IgD-negative memory B cell (primary cell): ENCODE results near the gene NOX3. TPM values are rescaled to one million over a fixed set of nuclear protein-coding genes. Genes with fewer than 3 reads are reported as not detected.

Source experiments
- H3K27ac Mint-ChIP-seq, 3 donors: one replicate each; pipeline ENCODE4 v1.8.0; 2020 to 2022; ENCODE audit warnings: mild to moderate bottlenecking in 3 of 3, mixed read lengths in 3 of 3, moderate library complexity in 1 of 3
- H3K27me3 Mint-ChIP-seq: one replicate; pipeline ENCODE4 v1.8.0; 2021; ENCODE audit warnings: mixed read lengths
- H3K36me3 Mint-ChIP-seq: one replicate; pipeline ENCODE4 v1.8.0; 2020; ENCODE audit warnings: mild to moderate bottlenecking, mixed read lengths
- H3K4me1 Mint-ChIP-seq, 3 donors: one replicate each; pipeline ENCODE4 v1.8.0; 2020 to 2022; ENCODE audit warnings: mixed read lengths in 3 of 3, mild to moderate bottlenecking in 1 of 3
- H3K4me3 Mint-ChIP-seq, 4 donors: one replicate each; pipeline ENCODE4 v1.8.0; 2020 to 2022; ENCODE audit warnings: mild to moderate bottlenecking in 4 of 4, mixed read lengths in 4 of 4, moderate library complexity in 3 of 4
- H3K9me3 Mint-ChIP-seq, 3 donors: one replicate each; pipeline ENCODE4 v1.8.0; 2020 to 2021; ENCODE audit warnings: mixed read lengths in 3 of 3, mild to moderate bottlenecking in 1 of 3
- polyA plus RNA-seq: library from polyadenylated mRNA; unstranded; fragments of 300-500 nt; fragmentation: Illumina TruSeq; gene quantifications from one replicate; pipeline ENCODE4 v1.2.3, GENCODE V29; 2021

The NOX3 gene
- polyA plus RNA-seq, 1 donor from 2014 or later, result not detected

DNA sequence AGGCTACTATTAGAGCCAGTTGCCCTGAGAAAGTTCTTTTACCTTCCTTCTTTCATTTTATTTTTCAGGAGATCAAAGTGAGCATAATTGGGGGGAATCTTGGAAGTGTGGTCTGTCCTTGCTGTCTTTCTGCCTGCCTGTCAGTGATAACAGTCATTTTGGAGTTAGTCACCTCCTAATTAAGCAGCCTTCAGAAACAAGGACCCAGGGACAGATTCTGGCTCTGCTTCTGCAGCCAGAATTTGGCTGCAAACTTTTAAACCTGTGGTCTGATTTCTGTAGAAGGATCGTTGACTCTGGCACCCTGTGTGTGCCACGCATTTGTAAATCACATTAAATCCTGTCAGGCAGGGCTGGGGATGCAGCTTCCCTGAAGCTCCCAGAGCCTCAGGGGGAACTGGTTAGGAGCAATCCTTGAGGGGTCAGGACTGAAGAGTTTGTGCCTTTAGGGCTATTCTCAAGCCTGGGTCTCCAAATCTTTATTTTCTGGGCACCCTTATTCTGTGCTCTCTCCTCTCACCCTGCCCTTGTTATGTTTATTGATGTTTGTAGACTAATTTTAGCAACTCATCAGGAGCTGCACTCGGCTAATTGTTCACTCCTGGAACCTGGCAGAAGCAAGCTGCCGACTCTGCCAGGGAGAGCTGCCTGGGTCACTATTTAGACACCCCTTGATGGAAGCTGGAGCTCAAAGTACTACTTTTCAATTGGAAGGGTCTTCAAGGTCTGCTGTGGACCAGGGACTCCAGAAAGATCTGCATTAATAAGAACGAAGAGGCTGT is 6.8 kb downstream of the NOX3 start:
- no peaks in the 10 kb centered on the region for H3K9me3 Mint-ChIP-seq
- no peak overlapping the region for H3K27ac Mint-ChIP-seq
- no peak overlapping the region for H3K4me3 Mint-ChIP-seq
- no peaks in the 10 kb centered on the region for H3K4me1 Mint-ChIP-seq
- peaks cover 7% of the 10 kb centered on the region for H3K27me3 Mint-ChIP-seq
- no peaks in the 10 kb centered on the region for H3K36me3 Mint-ChIP-seq

DNA sequence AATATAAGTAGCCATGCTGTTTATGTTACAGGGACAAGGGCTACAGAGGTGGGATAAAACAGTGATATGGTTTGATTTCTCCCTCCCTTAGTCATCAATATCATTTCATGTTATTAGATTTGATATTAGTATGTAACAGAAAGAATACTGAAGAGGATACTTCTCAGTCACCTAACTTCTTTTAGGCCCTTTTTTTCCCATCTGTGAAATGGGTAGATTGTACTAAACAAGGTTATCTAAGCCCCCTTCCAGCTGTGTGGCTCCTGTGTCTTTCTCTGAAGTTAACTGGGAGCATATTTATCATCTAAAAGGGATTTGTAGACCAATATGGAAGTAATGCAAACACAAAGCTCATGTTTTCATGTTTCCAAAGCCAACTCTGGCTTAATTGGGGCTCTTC is 7.7 kb downstream of the NOX3 start:
- peaks cover 7% of the 10 kb centered on the region for H3K27me3 Mint-ChIP-seq
- no peaks in the 10 kb centered on the region for H3K36me3 Mint-ChIP-seq
- no peak overlapping the region for H3K4me3 Mint-ChIP-seq
- no peaks in the 10 kb centered on the region for H3K4me1 Mint-ChIP-seq
- no peak overlapping the region for H3K27ac Mint-ChIP-seq
- H3K9me3 Mint-ChIP-seq, result no peaks in the 10 kb centered on the region

DNA sequence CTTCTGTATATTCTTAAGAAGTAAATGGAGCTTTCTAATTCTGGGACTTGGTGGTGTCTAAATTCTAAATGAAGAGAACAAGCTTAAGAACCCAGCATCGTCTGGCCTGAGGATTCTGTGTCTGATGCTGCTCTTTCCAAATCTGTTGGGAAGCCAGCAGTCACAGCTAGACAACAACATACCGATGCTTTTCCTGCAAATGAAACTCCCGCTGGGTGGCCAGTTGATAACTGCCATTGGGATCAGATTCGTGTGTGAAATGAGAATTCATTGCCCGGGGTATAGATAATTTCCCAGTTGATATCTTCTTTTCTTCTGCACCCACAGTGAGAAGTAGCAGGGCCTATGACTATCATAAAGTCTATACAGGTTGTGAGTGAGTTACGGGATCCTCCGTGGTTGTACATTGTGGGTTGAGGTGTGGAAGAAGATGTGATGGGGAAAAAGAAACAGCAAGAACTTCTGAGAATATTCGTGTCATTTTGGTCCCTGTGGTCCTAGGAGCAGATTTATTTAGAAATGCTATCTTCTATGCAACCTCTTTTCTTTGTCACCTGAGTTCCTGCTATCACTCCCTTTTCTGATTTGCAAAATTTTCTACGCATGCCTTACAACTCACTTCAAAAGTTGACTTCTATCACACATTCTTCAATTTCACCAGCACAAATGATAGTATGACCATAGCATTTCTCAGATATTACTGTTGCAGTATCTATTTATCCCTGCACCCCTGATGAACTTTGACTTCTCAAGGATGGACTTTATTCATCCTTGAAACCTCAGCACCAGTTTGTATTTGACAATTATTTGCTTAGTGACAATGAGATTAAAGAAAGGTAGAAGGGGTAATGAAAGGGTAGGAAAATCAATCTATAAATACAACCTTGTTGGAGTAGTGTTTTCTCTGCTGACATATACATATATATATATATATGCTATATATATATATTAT is 10.4 kb downstream of the NOX3 start:
- no peaks in the 10 kb centered on the region for H3K36me3 Mint-ChIP-seq
- H3K4me1 Mint-ChIP-seq, result peaks cover 0 to 3% (median 0%) of the 10 kb centered on the region in 3 donors
- no peak overlapping the region for H3K4me3 Mint-ChIP-seq
- no peaks in the 10 kb centered on the region for H3K9me3 Mint-ChIP-seq
- H3K27me3 Mint-ChIP-seq, result peaks cover 7% of the 10 kb centered on the region
- H3K27ac Mint-ChIP-seq, result no peak overlapping the region

DNA sequence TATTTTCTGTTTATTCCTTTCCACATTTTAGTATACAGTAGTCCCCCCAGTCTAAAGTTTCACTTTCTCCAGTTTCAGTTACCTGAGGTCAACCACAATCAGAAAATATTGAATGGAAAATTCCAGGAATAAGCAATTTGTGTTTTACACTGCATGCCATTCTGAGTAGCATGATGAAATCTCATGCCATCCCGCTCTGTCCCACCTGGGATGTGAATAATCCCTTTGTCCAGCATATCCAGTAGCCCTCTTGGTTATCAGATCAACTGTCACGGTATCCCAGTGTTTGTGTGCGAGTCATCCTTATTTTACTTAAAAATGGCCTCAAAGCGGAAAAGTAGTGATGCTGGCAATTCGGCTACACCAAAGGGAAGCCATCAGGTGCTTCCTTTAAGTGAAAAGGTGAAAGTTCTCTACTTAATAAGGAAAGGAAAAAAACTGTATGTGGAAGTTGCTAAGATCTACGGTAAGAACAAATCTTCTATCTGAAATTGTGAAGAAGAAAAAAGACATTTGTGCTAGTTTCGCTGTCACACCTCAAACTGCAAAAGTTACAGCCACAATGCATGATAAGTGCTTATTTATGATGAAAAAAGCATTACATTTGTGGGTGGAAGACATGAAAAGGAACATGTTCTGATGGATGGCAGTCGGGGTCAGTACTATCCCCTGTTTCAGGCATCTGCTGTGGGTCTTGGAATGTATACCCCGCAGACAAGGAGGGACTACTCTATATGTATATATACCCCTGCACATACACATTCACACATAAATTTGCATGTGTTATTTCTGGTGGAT is 11.3 kb downstream of the NOX3 start:
- Mint-ChIP-seq H3K4me3 (no peak overlapping the region), H3K36me3 (no peaks in the 10 kb centered on the region), H3K9me3 (no peaks in the 10 kb centered on the region), H3K4me1 (peaks cover 5 to 7% (median 7%) of the 10 kb centered on the region in 3 donors), H3K27me3 (peaks cover 7% of the 10 kb centered on the region), H3K27ac (no peak overlapping the region)

DNA sequence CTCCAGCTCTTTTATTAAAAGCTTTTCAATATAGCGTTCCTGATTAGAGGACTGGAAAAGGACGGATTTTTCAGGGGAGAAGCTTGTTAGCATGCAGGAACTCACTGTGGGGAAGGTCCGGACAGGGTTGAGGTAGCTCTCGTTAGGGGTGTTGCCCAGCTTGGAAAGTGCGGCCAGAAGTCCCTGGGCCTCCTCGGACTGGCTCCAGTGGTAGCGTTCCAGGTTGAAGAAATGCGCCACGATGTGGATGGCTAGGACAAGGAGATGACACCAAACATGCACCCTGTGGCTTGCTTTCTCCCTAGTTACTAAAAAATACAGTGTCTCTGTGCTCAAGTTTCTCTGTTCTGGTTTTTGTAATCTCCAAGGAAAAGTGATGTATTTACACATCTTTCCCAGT is 12.5 kb downstream of the NOX3 start:
- Mint-ChIP-seq H3K4me3 (no peak overlapping the region), H3K27ac (no peak overlapping the region), H3K9me3 (no peaks in the 10 kb centered on the region), H3K36me3 (no peaks in the 10 kb centered on the region), H3K4me1 (peaks cover 5 to 12% (median 10%) of the 10 kb centered on the region in 3 donors), H3K27me3 (peaks cover 4% of the 10 kb centered on the region)

DNA sequence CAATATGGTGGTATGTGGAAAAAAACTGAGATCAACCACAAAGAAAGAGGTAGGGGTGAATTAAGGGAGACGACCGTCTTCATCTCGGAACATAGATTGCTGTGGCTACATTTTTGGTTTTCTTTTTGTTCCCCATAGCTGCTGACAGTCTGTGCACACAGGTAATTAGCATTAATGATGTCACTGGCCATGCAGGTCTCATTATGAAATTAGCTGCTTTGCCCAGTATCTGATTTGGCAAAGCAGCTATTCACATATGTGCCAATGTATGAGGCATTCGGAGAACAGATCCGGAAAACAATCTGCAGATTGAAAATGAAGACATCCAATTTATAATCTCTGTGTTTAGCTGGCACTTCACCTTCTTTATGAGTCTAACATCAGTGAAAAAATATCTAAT is 13.1 kb downstream of the NOX3 start:
- Mint-ChIP-seq H3K4me1 (peaks cover 5 to 12% (median 10%) of the 10 kb centered on the region in 3 donors), H3K9me3 (no peaks in the 10 kb centered on the region), H3K36me3 (no peaks in the 10 kb centered on the region), H3K27ac (no peak overlapping the region), H3K4me3 (no peak overlapping the region), H3K27me3 (peaks cover 4% of the 10 kb centered on the region)

DNA sequence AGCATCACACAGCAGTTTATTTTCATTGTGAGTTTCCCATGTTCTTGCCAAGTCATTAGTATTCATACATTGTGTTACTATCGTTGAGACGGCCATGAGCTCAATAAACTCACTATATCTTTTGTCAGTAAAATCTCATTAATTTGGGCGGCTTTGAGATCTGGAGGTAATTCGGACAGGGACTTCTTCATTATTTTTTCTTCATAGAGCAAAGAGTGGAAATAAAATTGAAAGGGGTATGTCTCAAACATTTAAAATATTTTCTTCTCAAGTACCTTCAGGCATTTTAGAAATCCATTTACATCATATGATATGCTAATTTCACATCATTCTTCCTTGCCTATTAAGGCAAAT is 14.6 kb downstream of the NOX3 start:
- H3K4me1 Mint-ChIP-seq, result peaks cover 5 to 12% (median 10%) of the 10 kb centered on the region in 3 donors
- H3K27me3 Mint-ChIP-seq, result peaks cover 2% of the 10 kb centered on the region
- H3K27ac Mint-ChIP-seq, result no peak overlapping the region
- no peak overlapping the region for H3K4me3 Mint-ChIP-seq
- no peaks in the 10 kb centered on the region for H3K36me3 Mint-ChIP-seq
- H3K9me3 Mint-ChIP-seq, result no peaks in the 10 kb centered on the region

DNA sequence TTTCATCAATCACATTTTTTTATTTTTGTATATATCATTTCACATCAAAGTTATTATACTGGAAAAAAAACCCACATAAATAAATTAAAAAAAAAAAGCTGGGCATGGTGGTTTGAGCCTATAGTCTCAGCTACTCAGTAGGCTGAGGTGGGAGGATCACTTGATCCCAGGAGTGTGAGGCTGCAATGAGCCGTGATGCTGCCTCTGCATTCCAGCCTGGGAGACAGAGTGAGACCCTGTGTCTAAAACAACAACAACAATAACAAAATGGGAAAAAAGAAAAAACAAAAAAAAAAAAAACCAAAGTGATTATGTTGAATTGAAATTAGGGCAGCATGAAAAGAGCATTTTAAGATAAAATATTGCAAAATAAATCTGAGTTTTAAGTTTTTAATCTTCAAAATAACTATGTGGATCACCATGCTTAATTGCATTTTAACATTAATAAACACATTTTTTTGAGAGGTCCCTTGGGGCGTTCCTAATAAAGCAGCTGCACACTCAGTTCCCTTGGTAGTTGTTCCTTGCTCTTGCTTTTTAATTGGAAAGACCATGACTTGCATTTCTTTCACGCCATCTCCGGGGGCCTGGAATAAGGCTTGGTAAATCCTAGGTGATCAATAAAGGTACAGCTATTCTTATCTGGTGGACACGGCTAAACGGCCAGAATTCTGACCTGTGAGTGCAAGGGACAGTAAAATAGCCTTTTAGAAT is 15.1 kb downstream of the NOX3 start:
- Mint-ChIP-seq H3K27ac (no peak overlapping the region), H3K27me3 (peaks cover 2% of the 10 kb centered on the region), H3K4me3 (no peak overlapping the region), H3K4me1 (peaks cover 5 to 12% (median 10%) of the 10 kb centered on the region in 3 donors), H3K9me3 (no peaks in the 10 kb centered on the region), H3K36me3 (no peaks in the 10 kb centered on the region)

DNA sequence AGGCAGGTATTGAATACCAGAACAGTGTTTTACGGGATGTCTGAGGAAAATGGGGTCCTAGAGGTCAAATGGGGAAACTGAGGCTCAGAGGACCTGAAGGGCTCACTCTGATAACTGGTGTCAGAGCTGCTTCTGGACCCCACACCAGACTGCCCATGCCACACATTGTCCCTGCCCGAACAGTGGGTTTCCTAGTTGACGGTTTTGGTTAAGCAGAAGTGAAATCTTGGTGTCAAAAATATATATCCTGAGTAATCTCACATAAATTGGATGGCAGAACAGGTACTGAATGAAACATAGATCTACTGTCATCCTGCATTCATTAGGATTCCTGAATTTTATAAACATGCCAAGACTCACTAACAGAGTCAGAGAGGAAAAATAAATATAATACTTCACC is 16.3 kb downstream of the NOX3 start:
- Mint-ChIP-seq H3K27me3 (peaks cover 2% of the 10 kb centered on the region), H3K4me3 (peak overlapping the region in 2 of 4 donors; percentile 39 to 63), H3K36me3 (no peaks in the 10 kb centered on the region), H3K27ac (no peak overlapping the region), H3K9me3 (no peaks in the 10 kb centered on the region), H3K4me1 (peaks cover 5 to 12% (median 10%) of the 10 kb centered on the region in 3 donors)

DNA sequence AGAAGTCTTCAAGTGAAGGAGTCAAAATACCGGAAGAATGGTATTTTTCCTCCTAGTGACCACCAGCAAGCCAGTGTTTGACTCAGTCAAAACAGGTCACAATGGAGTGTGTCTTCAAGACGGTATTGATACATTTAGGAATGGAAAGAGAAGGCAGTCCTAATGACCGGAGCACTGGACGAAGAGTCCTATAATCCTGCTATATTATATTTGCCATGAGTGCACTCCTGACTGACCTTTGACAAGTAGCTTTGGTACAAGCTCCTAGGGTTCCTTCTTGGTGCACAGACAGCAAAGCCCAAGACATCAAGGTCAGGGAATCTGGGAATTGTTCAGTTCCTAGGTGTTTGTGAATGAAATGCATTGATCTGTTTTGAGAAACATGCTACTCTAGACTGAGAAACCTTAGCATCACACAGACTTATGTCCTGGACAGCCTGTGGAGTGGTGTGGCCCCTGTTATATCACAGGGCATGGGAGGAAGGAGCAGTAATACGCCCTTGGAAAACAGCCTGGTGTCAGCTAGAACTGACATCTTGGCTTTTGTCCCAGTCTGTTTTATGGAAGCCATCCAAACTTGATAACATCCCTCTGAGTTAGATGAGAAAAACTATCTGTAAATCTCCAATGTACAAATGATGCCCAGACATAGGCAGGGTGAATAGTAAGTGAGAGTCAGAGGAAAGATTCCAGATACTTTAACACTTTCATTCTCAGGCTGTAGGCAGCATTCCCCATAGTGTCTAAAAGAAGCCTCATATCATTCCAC is 18.5 kb downstream of the NOX3 start:
- Mint-ChIP-seq H3K9me3 (no peaks in the 10 kb centered on the region), H3K27me3 (peaks cover 2% of the 10 kb centered on the region), H3K4me1 (peaks cover 5 to 10% (median 10%) of the 10 kb centered on the region in 3 donors), H3K36me3 (no peaks in the 10 kb centered on the region), H3K4me3 (peak overlapping the region in 1 of 4 donors; percentile 18), H3K27ac (no peak overlapping the region)

DNA sequence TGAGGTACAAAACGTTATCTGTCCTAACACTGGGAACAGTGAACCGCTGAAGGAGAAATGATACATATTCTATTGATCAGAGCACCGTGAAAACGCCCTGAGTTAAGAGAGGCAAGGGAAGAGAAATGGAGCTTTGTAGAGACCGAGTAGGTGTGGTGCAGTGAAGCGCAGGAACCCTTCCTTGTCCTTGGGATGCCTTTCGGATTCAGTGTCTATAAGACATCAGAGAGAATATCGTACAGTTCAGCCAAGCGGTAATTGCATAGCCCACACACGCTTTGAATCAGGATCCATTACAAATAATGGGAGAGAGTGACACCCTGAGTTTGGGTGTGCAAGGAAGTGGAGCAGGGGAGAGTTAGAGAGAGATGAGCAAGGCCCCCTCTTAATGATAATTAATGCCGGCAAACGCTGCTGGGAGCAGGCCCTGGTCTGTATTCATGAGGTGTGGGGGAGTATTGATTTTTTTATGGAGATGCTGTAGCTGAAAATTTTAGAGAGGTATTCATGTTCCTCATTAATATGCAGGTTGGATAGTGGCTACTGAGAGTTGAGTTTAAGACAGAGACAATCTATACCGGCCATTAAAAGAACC is 20.7 kb downstream of the NOX3 start:
- Mint-ChIP-seq H3K36me3 (no peaks in the 10 kb centered on the region), H3K27ac (no peak overlapping the region), H3K4me3 (no peak overlapping the region), H3K27me3 (no peaks in the 10 kb centered on the region), H3K9me3 (no peaks in the 10 kb centered on the region), H3K4me1 (peaks cover 5 to 10% (median 9%) of the 10 kb centered on the region in 3 donors)

DNA sequence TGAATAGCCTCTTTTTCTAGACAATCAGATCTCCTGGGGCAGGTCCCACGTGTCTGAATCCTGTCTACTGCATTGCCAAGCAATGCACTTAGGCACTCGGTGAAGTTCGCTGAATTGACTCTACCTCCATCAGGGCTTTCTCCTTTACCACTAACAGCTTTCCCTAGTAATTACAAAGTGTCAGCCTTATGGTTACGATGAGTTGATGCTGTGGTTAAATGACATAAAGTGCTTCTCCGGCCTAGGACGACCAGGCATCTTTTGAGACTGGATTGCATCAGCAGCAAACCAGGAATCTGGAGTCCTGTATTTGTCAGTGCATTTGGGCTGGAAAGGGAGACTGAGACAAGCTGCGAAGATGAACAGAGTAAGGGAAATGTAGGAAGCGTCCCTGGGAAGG is 21.5 kb downstream of the NOX3 start:
- no peak overlapping the region for H3K27ac Mint-ChIP-seq
- no peaks in the 10 kb centered on the region for H3K27me3 Mint-ChIP-seq
- no peak overlapping the region for H3K4me3 Mint-ChIP-seq
- peaks cover 2% of the 10 kb centered on the region for H3K36me3 Mint-ChIP-seq
- H3K4me1 Mint-ChIP-seq, result peaks cover 0 to 3% (median 3%) of the 10 kb centered on the region in 3 donors
- no peaks in the 10 kb centered on the region for H3K9me3 Mint-ChIP-seq

DNA sequence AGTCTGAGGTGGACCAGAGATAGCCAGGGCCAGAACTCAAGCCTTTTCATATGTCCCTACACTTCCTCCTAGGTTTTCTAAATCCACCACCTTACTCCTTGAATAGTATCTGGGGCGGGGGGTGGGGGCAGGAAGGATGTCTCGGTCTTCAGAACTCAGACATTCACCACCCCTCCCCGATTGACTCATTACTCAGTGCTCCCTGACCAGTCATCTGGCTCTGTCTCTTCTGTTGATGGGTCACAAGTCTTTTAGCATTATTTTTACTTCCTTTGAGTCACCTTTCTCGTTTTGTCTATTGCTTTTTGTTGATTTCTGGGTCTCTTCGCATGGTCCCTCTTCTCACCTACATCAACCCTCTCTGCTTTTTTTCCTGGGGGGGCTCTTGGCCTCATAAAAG is 23.3 kb downstream of the NOX3 start:
- H3K27ac Mint-ChIP-seq, result no peak overlapping the region
- H3K9me3 Mint-ChIP-seq, result no peaks in the 10 kb centered on the region
- peaks cover 2% of the 10 kb centered on the region for H3K36me3 Mint-ChIP-seq
- H3K27me3 Mint-ChIP-seq, result no peaks in the 10 kb centered on the region
- H3K4me1 Mint-ChIP-seq, result no peaks in the 10 kb centered on the region
- H3K4me3 Mint-ChIP-seq, result no peak overlapping the region
